ENCODE measurements around the gene EPS8.

The EPS8 gene

GRCh38 chr12:15829255-15829654 lies 40.1 kb upstream of the EPS8 start:
- ChIA-PET POLR2A (no interaction called here), CTCF (interaction anchor here (1.1 to 1.2 kb wide), 2 partner anchors 9 to 27 kb away, joined by 3 read pairs; no protein-coding TSS in a partner anchor)
- TF ChIP-seq, protein P1, sequence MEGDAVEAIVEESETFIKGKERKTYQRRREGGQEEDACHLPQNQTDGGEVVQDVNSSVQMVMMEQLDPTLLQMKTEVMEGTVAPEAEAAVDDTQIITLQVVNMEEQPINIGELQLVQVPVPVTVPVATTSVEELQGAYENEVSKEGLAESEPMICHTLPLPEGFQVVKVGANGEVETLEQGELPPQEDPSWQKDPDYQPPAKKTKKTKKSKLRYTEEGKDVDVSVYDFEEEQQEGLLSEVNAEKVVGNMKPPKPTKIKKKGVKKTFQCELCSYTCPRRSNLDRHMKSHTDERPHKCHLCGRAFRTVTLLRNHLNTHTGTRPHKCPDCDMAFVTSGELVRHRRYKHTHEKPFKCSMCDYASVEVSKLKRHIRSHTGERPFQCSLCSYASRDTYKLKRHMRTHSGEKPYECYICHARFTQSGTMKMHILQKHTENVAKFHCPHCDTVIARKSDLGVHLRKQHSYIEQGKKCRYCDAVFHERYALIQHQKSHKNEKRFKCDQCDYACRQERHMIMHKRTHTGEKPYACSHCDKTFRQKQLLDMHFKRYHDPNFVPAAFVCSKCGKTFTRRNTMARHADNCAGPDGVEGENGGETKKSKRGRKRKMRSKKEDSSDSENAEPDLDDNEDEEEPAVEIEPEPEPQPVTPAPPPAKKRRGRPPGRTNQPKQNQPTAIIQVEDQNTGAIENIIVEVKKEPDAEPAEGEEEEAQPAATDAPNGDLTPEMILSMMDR (IDR thresholded peaks at IDR 0.05; ENCODE audit: control extremely low read depth, extremely low read depth, low read depth, missing control alignments), result no peak
- DNase-seq (ENCODE audit: extremely low spot score), result no peak

- POLR2A ChIA-PET, result no interaction called here
- TF ChIP-seq, protein P1 (IDR thresholded peaks at IDR 0.05; ENCODE audit: control extremely low read depth, extremely low read depth, low read depth, missing control alignments), result no peak
- no peak for DNase-seq (ENCODE audit: extremely low spot score)
- CTCF ChIA-PET, result no interaction called here
These were observed 37.9 kb upstream of the EPS8 start for GRCh38 chr12:15827136-15827535.

- TF ChIP-seq, protein P1 (IDR thresholded peaks at IDR 0.05; ENCODE audit: control extremely low read depth, extremely low read depth, low read depth, missing control alignments), result no peak
- no peak for DNase-seq (ENCODE audit: extremely low spot score)
- ChIA-PET POLR2A (no interaction called here), CTCF (no interaction called here)
These were observed 35.3 kb upstream of the EPS8 start for GRCh38 chr12:15824516-15824915.

GRCh38 chr12:15823360-15824128 lies 34.4 kb upstream of the EPS8 start:
- no peak for DNase-seq (ENCODE audit: extremely low spot score)
- ChIA-PET POLR2A (no interaction called here), CTCF (no interaction called here)
- TF ChIP-seq, protein P1 (IDR thresholded peaks at IDR 0.05; ENCODE audit: control extremely low read depth, extremely low read depth, low read depth, missing control alignments), result no peak

- no peak for DNase-seq (ENCODE audit: extremely low spot score)
- ChIA-PET CTCF (no interaction called here), POLR2A (no interaction called here)
- TF ChIP-seq, protein P1 (IDR thresholded peaks at IDR 0.05; ENCODE audit: control extremely low read depth, extremely low read depth, low read depth, missing control alignments), result no peak
These were observed 30.7 kb upstream of the EPS8 start for GRCh38 chr12:15819644-15820437.

GRCh38 chr12:15818418-15818817 lies 29.2 kb upstream of the EPS8 start:
- CTCF ChIA-PET, result no interaction called here

More at GRCh38 chr12:15818418-15818817, 29.2 kb upstream of the EPS8 start:
- POLR2A ChIA-PET, result no interaction called here
- TF ChIP-seq, protein P1 (IDR thresholded peaks at IDR 0.05; ENCODE audit: control extremely low read depth, extremely low read depth, low read depth, missing control alignments), result no peak
- no peak for DNase-seq (ENCODE audit: extremely low spot score)
